ENCODE results near the gene ITFG1. TPM values are rescaled to one million over a fixed set of nuclear protein-coding genes. Genes with fewer than 3 reads are reported as not detected.

ITFG1 gene
- total RNA-seq, 1 donor from 2014 or later: 71.3 TPM

DNA sequence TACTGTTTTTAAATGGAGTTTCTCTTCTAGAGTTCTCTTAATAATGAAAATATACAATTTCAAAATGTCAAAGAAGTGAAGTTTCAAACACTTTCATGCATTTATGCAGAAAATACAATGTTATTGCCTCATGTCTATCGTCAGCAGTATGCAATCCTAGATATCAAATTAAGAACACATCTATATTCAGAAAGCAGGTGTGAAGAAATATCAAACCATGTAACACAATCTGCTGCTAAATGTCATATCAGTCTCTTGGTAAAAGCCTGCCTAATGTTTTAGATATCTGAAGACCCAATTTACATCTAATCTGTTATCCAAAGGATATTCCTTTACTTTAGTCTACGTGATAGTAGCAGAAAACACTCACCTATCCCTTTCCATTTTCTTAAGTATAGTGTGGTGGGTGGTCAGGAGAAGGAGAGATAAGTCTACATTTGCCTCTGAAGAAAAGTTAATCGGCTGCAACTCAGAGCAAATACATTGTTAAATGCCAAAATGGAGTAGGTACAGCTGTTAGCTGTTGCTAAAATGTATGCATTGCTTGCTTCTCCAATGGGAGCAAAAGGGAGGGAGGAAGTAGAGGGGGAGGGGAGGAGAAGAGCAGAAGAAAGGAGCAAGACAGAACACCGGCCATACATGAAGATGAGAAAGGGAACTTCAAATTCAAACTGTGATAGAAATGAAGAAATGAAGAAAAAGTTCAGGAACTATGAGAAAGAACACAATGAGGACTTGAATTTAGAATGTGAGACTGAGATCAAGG is 64.9 kb downstream of the ITFG1 start:
- no peak for DNase-seq
- no peak for TF ChIP-seq CTCF (IDR thresholded peaks at IDR 0.05; ENCODE audit: borderline replicate concordance)
- Histone ChIP-seq H3K4me1 (no peaks in the 10 kb centered on the region), H3K27me3 (ENCODE audit: low read depth) (no peaks in the 10 kb centered on the region), H3K27ac (replicated peaks) (no peak overlapping the region), H3K9me3 (replicated peaks) (no peaks in the 10 kb centered on the region), H3K4me3 (no peak overlapping the region), H3K36me3 (peaks cover 10% of the 10 kb centered on the region)
- intact Hi-C loops (cut with micrococcal nuclease): no loop called here

GRCh38 chr16:47392081-47392480 is 68.8 kb downstream of the ITFG1 start:
- no peak for DNase-seq
- Histone ChIP-seq H3K4me3 (no peak overlapping the region), H3K27ac (replicated peaks) (no peak overlapping the region), H3K9me3 (replicated peaks) (no peaks in the 10 kb centered on the region), H3K27me3 (ENCODE audit: low read depth) (no peaks in the 10 kb centered on the region), H3K36me3 (peaks cover 9% of the 10 kb centered on the region), H3K4me1 (peaks cover 4% of the 10 kb centered on the region)
- intact Hi-C loops (cut with micrococcal nuclease): no loop called here
- TF ChIP-seq CTCF (IDR thresholded peaks at IDR 0.05; ENCODE audit: borderline replicate concordance): no peak

DNA sequence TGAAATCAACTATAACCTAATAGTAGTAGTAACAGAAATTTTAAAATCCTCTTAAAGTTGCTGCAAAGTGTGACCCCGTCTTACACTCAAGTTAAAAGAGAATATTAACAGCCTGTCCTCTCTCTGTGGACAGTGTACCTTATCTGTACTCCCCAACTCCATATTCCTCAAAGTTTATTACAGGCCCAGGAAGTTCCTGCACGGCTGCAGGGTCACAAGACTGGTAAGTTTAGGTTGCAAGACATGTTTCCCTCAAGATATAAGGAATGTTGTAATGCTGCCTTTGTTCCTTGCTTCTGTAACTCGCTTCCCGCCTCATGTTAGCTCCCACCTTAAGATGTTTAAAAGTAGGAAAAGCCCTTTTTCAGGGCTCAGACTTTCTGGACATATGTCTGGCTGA is 72.2 kb downstream of the ITFG1 start:
- no peak overlapping the region for H3K4me3 ChIP-seq
- H3K4me1 ChIP-seq: peaks cover 10% of the 10 kb centered on the region
- intact Hi-C loops (cut with micrococcal nuclease): no loop called here
- no peak overlapping the region for H3K27ac ChIP-seq (replicated peaks)
- no peak for DNase-seq
- H3K9me3 ChIP-seq (replicated peaks): no peaks in the 10 kb centered on the region
- no peak for TF ChIP-seq CTCF (IDR thresholded peaks at IDR 0.05; ENCODE audit: borderline replicate concordance)
- no peaks in the 10 kb centered on the region for H3K36me3 ChIP-seq
- no peaks in the 10 kb centered on the region for H3K27me3 ChIP-seq (ENCODE audit: low read depth)

DNA sequence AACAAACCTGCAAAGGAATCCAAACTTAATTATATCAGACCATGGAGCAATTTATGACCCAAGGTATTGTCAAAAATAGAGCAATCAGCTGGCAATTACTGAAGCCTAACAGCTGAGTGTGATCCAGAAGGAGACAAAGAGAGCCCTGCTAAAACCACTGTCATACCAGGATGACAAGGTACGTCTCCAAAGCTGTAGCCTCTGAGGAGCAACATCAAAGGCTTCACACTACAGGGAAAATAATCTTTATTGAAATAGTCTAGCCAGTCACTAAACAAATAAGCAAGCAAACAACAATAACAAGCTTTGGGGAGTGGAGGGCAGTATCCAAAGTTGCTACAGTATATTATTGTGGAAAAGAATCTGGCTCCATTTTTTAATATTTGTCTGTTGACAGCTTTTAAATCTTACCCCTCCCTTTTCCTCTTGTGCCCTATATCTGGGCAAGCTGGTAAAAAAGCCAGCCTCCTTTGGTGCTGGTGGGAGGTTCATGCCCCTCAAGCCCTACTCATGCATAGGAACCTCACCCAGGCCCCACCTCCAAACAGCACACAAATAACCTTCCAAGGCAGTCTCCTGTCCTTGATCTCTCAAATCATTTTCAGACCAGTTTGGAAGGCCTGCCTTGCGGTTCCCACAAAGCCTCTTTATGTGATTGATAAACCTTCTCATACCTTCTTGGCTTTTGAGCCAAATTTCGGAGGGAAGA is 73.7 kb downstream of the ITFG1 start:
- intact Hi-C loops (cut with micrococcal nuclease): no loop called here
- H3K36me3 ChIP-seq: no peaks in the 10 kb centered on the region
- no peak overlapping the region for H3K27ac ChIP-seq (replicated peaks)
- DNase-seq: no peak
- no peaks in the 10 kb centered on the region for H3K27me3 ChIP-seq (ENCODE audit: low read depth)
- no peaks in the 10 kb centered on the region for H3K9me3 ChIP-seq (replicated peaks)
- H3K4me1 ChIP-seq: peaks cover 10% of the 10 kb centered on the region
- H3K4me3 ChIP-seq: no peak overlapping the region
- no peak for TF ChIP-seq CTCF (IDR thresholded peaks at IDR 0.05; ENCODE audit: borderline replicate concordance)

DNA sequence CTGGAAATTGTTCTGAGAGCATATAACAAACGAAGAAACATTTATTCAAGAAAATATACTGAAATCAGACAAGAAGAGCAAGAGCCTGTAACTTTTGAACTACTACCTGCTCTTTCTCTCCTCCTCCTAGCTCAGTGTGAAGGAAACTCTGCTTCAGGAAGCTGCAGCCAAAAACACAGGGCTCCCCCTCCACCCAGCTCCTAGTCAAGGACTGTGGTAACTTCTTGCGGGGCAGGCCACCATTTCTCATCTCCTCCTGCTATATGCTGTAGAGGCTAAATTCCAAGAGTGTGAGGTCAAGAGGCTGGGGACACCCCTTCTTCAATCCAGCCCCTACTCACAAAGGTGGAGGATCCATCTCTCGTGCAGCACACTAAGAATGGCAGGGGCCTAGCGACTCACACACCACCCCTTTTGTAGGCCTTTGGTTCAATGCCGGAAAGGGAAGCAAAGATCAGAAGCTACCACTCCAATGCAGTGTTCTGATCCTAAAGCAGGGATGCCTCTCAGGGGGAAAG is 74.6 kb downstream of the ITFG1 start:
- Histone ChIP-seq H3K9me3 (replicated peaks) (no peaks in the 10 kb centered on the region), H3K27ac (replicated peaks) (no peak overlapping the region), H3K36me3 (no peaks in the 10 kb centered on the region), H3K4me3 (no peak overlapping the region), H3K4me1 (peaks cover 10% of the 10 kb centered on the region), H3K27me3 (ENCODE audit: low read depth) (no peaks in the 10 kb centered on the region)
- TF ChIP-seq CTCF (IDR thresholded peaks at IDR 0.05; ENCODE audit: borderline replicate concordance): no peak
- intact Hi-C loops (cut with micrococcal nuclease): no loop called here
- DNase-seq: no peak
